Ureter (tissue), 1 donor: ENCODE measurements around the gene LGALS12. TPM values are rescaled to one million over a fixed set of nuclear protein-coding genes. Genes with fewer than 3 reads are reported as not detected.
A peak's percentile ranks its signal among the peaks of the same experiment; 100 is the strongest.
"Not testable (repeated sequence)": the region's sequence is repeated elsewhere in the genome, so short reads cannot be mapped to it uniquely, and the experiment has no call there.

Source experiments
- DNase-seq: peaks from one replicate; pipeline ENCODE4 v3.0.0-alpha.2; 2020; ENCODE audit warnings: low spot score
- total RNA-seq: library from RNA; stranded (reverse); gene quantifications from one replicate; pipeline ENCODE4 v1.2.4, GENCODE V29; 2023
- donor health status: DM: yes; HTN: yes; CAD: no.

Gene LGALS12
- total RNA-seq, 1 donor from 2014 or later, result not detected

- DNase-seq, result no peak
Measured at GRCh38 chr11:63532799-63533475, 27.1 kb downstream of the LGALS12 start.

DNA sequence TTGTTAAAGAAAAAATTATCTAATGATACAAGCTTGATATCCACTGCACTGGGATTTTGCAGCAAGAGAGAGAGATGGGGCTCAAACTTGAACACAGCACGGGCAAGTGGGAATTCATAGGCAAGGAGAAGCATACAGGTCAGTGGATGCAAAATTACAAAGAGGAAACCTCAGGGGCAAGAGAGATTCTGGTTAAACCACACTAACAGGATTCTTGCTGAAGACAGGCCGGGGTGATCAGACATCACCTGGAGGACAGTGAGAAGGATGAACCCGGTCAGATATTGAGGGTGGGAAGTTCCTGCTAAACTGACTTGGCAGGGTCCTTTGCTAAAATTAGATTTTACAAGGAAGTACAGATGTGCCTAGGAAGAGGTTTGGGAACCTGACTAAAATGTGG is 28.2 kb downstream of the LGALS12 start:
- no peak for DNase-seq

GRCh38 chr11:63534895-63535461 is 29.1 kb downstream of the LGALS12 start:
- no peak for DNase-seq

DNA sequence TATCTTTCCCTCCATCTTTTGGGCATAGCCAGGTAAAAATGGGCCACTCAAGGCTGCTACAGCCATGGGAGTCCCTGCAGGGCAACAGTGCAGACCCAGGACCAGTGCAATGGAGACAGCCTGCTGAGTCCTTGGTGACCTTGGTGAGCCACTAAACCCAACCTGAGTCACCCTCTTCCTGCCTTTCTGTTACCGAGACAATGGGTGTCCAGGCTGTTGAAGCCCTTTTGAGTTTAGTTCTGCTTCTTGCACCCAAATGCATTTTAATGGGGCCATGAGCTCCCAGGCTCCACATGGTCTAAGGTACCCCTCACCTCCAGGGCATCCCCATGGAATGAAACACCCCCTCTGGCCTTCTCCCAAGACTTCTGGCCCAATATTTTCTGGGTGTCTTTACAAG is 29.9 kb downstream of the LGALS12 start:
- no peak for DNase-seq

- DNase-seq, result no peak
Measured at GRCh38 chr11:63536669-63537292, 30.9 kb downstream of the LGALS12 start, which contains the start of gene PLAAT4. TSS of gene PLAAT4 (plus strand) at chr11:63536808. CDS start at chr11:63536869, 61 bp downstream.

DNA sequence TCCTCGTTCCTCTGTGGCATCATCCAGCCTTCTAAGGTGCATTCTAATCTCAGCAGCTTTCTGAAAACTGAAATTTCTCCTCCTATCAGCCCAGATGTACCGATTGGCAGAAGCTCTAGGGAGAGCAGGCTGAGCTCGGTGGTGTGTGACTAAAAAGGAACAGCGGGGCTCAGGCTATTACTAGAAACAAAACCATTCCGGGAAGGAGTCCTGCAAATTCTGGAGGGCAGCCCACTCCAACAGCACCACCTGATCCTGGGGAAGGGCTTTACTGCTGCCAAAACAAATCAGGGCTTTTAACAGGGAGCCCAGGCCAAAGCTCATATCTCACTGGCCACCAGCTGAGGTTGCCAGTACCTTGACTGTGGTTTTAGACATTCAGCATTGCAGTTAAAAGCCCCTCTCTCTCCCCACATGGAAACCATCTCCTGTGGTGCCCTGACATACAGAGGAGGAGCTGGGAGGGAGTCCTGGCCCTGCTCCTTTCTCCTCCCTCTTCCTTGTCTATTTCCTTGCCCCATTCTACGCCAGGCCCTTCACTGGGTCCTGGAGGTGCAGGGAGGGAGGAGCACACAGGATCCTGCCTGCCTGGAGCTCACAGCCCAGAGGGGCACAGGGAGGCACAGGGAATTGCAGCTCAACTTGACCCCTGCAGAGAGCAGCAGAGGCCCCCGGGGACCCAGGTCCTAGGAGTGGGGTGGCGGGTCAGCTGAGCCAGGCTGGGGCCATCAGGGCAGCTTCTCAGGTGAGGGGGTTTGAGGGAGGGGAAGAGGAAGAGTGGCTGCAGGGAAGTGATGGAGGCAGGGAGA is 31.6 kb downstream of the LGALS12 start:
- DNase-seq, result peak; percentile 88

DNA sequence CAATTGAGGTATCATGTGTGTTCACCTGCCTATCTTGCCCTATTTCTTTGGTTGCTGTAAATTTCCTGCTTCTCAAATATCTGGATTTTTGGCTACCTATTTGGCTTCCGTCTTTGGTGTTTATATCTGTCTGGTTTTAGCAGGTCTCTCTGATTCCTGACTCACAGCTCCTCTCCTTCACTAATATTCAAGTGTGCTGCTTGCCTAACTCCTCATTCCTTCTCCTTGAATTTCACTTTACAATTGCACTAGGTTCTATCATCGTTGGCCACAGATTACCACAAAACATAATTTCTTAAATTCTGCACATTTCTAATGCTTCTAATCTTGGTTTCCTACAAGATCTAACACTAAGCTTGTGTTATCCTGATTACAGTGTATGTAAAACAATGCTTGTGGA is 36.6 kb downstream of the LGALS12 start:
- DNase-seq, result not testable (repeated sequence)

- DNase-seq, result no peak
Measured at GRCh38 chr11:63543711-63544110, 37.8 kb downstream of the LGALS12 start.

- no peak for DNase-seq
Measured at GRCh38 chr11:63547061-63547460, 41.2 kb downstream of the LGALS12 start.

DNA sequence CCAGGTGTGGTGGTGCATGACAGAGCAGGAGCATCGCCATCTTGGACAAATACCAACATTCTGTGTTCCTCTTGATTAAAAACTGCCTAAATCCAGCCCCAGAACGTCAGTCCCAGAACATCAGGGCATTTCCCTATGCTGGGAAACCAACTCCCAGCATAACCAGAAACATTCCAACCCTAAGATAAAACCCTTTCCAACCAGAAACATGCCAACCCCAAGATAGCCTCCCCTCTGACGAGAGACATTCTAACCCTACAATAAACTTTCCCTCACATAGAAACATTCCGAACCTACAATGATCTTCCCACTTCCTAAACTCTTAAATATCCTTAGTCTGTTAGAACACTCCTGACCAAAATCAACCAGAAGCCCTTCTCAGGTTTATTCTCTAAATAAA is 42.3 kb downstream of the LGALS12 start:
- DNase-seq, result no peak

GRCh38 chr11:63549411-63549810 is 43.5 kb downstream of the LGALS12 start:
- DNase-seq, result no peak

- not testable (repeated sequence) for DNase-seq
Measured at GRCh38 chr11:63550156-63550700, 44.3 kb downstream of the LGALS12 start.

DNA sequence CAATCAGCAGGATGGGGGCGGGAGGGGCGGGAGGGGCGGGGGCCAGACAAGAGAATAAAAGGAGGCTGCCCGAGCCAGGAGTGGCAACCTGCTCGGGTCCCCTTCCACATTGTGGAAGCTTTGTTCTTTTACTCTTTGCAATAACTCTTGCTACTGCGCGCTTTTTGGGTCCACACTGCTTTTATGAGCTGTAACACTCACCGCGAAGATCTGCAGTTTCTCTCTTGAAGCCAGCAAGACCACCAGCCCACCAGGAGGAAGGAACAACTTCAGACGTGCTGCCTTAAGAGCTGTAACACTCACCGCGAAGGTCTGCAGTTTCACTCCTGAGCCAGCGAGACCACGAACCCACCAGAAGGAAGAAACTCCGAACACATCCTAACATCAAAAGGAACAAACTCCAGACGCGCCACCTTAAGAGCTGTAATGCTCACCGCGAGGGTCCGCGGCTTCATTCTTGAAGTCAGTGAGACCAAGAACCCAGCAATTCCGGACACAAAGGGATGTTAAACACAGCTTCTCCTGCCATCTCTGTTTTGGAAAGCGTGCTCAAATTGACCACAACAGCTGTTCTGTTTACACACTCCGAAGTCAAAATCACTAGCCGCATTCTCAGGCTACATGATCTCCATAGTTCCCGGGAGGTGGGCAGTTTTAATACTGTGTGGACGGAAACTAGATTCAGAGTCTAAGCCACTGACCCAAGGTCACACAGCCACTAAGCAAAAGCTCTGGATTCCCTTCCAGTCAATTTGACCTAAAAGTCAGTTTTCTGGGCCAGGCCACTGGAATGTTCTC is 45.4 kb downstream of the LGALS12 start:
- no peak for DNase-seq

- no peak for DNase-seq
Measured at GRCh38 chr11:63551889-63552266, 46.0 kb downstream of the LGALS12 start.

GRCh38 chr11:63552921-63553320 is 47.0 kb downstream of the LGALS12 start:
- DNase-seq, result no peak

GRCh38 chr11:63553759-63554158 is 47.9 kb downstream of the LGALS12 start:
- DNase-seq, result no peak

- no peak for DNase-seq
Measured at GRCh38 chr11:63554877-63555223, 49.0 kb downstream of the LGALS12 start.

DNA sequence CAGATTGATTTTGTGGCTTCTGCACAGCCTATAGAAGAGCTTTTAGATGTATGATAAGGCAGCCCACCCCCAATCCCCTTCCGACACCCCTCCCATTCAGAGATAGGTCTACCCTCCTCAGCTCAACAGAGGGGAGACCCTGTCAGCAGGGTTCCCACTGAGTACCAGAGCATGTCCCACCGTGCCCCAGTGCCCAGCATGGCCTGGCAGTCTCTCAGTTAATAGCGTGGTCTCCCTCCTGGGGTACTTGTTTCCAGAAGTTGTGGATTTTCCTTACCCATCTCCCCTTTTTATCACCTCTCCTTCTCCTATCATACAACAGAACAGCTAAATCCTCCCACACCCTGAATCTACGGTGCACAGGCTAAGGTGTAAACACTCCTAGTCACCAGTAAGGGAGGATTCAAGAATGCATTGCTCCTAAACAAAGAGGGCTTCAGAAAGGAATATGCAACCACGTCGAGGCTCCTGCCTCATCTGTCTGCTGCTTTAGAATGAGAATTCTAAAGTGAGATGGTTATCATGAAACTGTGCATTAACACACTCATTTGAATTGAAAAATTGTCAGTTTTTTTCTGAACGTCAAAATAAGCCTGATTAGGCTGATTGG is 50.6 kb downstream of the LGALS12 start:
- no peak for DNase-seq

DNA sequence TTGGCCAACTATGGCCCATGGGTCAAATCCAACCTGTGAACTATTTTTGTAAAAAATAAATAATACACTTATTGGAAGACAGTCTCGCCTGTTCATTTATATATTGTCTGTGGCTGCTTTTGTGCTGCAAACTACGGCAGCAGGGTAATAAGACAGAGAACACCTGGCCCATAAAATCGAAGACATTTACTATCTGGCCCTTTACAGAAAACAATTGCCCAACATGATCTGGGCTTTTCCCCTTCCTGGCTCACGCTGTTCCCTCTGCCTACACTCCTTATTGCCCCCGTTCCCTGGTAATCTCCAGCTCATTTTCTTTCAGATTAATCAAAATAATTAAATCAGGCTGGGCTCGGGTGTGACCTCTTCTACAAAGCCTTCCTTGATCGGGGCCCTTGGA is 51.7 kb downstream of the LGALS12 start:
- DNase-seq, result no peak

DNA sequence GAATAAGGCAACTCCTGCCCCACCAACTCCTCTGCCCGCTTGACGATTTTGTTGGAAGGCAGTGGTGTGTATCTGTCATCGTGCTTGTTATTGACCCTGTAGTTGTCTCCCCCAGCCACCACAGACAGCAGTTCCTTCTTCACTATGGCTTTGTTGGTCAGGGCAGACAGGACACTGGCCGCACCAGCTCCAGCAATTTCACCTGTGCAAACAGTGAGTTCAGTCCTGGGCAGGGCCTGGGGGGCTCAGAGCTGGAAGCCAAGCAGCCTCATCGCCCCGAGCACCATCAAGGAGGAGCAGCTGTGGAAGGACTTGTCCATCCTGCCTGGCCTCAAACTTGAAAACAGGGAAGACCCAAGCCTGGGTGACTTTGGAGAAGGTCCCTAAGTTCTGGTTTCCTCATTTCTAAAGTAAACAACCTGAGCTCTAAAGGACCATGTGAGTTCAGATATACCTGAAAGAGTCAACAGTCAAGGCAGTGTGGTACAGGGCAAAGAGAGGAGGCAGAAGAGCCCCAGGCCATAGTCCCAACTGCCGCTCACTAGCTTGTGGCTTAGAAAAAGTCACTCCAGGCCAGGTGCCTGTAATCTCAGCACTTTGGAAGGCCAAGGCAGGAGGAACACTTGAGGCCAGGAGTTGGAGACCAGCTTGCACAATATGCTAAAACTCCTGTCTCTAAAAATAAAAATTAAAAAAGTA is 52.7 kb downstream of the LGALS12 start:
- DNase-seq, result no peak
